Astrocyte (in vitro differentiated cells and primary cell): Measurements from ENCODE around the gene MICAL1. TPM values are rescaled to one million over a fixed set of nuclear protein-coding genes. Genes with fewer than 3 reads are reported as not detected.

Source experiments
- DNase-seq: peaks from one replicate; pipeline ENCODE4 v3.0.0-alpha.2; 2010; ENCODE audit warnings: low read depth
- FAIRE-seq: peaks from 2 replicates; lab custom pipeline; 2011; peaks lifted over from hg19 to GRCh38; lab: Jason Lieb, UNC
- H2AFZ ChIP-seq: 2 replicates; pipeline ENCODE4 v1.6.0; 2012; ENCODE audit warnings: low read depth, low read length, inconsistent platforms
- H3K27ac ChIP-seq: 2 replicates; pipeline ENCODE4 v1.5.1; 2011; ENCODE audit warnings: low read depth, low read length, inconsistent platforms
- H3K27me3 ChIP-seq: 2 replicates; pipeline ENCODE4 v1.6.0; 2011; ENCODE audit warnings: low read length, inconsistent platforms; ENCODE audit not compliant: insufficient read depth
- H3K36me3 ChIP-seq: 2 replicates; pipeline ENCODE4 v1.5.1; 2011; ENCODE audit warnings: low read length, inconsistent platforms; ENCODE audit not compliant: insufficient read depth
- H3K4me1 ChIP-seq: 2 replicates; pipeline ENCODE4 v1.5.1; 2011; ENCODE audit warnings: low read length, inconsistent platforms; ENCODE audit not compliant: insufficient read depth
- H3K4me2 ChIP-seq: 2 replicates; pipeline ENCODE4 v1.6.0; 2012; ENCODE audit warnings: low read length, inconsistent platforms
- H3K4me3 ChIP-seq: 2 replicates; pipeline ENCODE4 v1.5.1; 2011; ENCODE audit warnings: low read depth, mild to moderate bottlenecking, low read length, inconsistent platforms; ENCODE audit not compliant: insufficient read depth
- H3K79me2 ChIP-seq: 2 replicates; pipeline ENCODE4 v1.6.0; 2012; ENCODE audit warnings: mild to moderate bottlenecking, low read length, inconsistent platforms; ENCODE audit not compliant: insufficient read depth
- H3K9ac ChIP-seq: 2 replicates; pipeline ENCODE4 v1.6.0; 2012; ENCODE audit warnings: mild to moderate bottlenecking, low read length, inconsistent platforms
- H3K9me3 ChIP-seq: 2 replicates; pipeline ENCODE4 v1.5.1; 2012; ENCODE audit warnings: low read depth, mild to moderate bottlenecking, low read length, inconsistent platforms; ENCODE audit not compliant: insufficient read depth
- H4K20me1 ChIP-seq: 2 replicates; pipeline ENCODE4 v1.6.0; 2012; ENCODE audit warnings: low read length, inconsistent platforms; ENCODE audit not compliant: insufficient read depth
- H3K27ac Mint-ChIP-seq: one replicate; pipeline ENCODE4 v1.8.0; 2021; ENCODE audit warnings: mild to moderate bottlenecking, mixed read lengths; ENCODE audit not compliant: unreplicated experiment
- H3K27me3 Mint-ChIP-seq: one replicate; pipeline ENCODE4 v1.8.0; 2021; ENCODE audit warnings: low read depth, mixed read lengths; ENCODE audit not compliant: unreplicated experiment
- H3K36me3 Mint-ChIP-seq: one replicate; pipeline ENCODE4 v1.8.0; 2021; ENCODE audit warnings: low read depth, mixed read lengths; ENCODE audit not compliant: unreplicated experiment
- H3K4me1 Mint-ChIP-seq: one replicate; pipeline ENCODE4 v1.8.0; 2021; ENCODE audit warnings: low read depth, mixed read lengths; ENCODE audit not compliant: unreplicated experiment
- H3K4me3 Mint-ChIP-seq: one replicate; pipeline ENCODE4 v1.8.0; 2021; ENCODE audit warnings: mild to moderate bottlenecking, moderate library complexity, mixed read lengths; ENCODE audit not compliant: unreplicated experiment
- H3K9me3 Mint-ChIP-seq: one replicate; pipeline ENCODE4 v1.8.0; 2021; ENCODE audit warnings: mild to moderate bottlenecking, mixed read lengths; ENCODE audit not compliant: unreplicated experiment
- EZH2 ChIP-seq: IDR thresholded peaks from 2 replicates; pipeline ENCODE4 v1.6.1; 2012; ENCODE audit warnings: mild to moderate bottlenecking, low read length, inconsistent platforms; ENCODE audit not compliant: insufficient read depth
- total RNA-seq: library from RNA; stranded (reverse); gene quantifications from 2 replicates; pipeline ENCODE4 v1.2.1, GENCODE V29; 2021
- TF ChIP-seq, protein P1 (sequence below): IDR thresholded peaks from 2 replicates; pipeline ENCODE4 v1.5.1; 2011; ENCODE audit warnings: low read depth, mild to moderate bottlenecking, inconsistent platforms, low read length, moderate library complexity; ENCODE audit not compliant: insufficient read depth

The MICAL1 gene
- total RNA-seq, 1 donor from 2014 or later: 57.2 TPM

DNA sequence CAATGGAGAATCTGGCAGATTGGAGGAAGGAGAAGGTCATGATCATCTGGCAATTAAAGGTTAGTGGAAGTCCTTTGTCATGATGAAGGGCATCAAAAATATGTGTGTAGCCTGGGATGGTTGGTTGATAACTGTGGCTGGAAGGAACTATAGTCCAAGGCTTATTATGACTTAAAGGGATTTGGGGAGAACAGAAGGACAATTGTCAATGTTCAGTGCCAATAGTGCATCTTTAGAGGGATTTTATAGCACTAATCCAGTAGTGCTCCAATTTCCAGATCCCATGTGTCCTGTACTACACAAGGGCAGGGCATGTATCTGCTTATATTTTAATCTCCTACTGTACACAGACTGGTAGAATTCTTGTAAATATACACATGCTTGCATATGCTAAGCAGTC, 32.4 kb upstream of the MICAL1 start:
- Histone ChIP-seq H4K20me1 (no peaks in the 10 kb centered on the region), H3K79me2 (no peaks in the 10 kb centered on the region), H3K27me3 (peaks cover 3% of the 10 kb centered on the region), H2AFZ (no peak overlapping the region), H3K9ac (no peak overlapping the region), H3K4me2 (no peak overlapping the region), H3K4me1 (no peaks in the 10 kb centered on the region), H3K27ac (no peak overlapping the region), H3K4me3 (no peak overlapping the region), H3K9me3 (no peaks in the 10 kb centered on the region), H3K36me3 (no peaks in the 10 kb centered on the region)
- Mint-ChIP-seq H3K4me1 (peaks cover 14% of the 10 kb centered on the region), H3K4me3 (no peak overlapping the region), H3K9me3 (no peaks in the 10 kb centered on the region), H3K27ac (no peak overlapping the region), H3K27me3 (no peaks in the 10 kb centered on the region), H3K36me3 (no peaks in the 10 kb centered on the region)
- DNase-seq: no peak
- no peak for FAIRE-seq
- TF ChIP-seq EZH2: no peak
- TF ChIP-seq, protein P1, sequence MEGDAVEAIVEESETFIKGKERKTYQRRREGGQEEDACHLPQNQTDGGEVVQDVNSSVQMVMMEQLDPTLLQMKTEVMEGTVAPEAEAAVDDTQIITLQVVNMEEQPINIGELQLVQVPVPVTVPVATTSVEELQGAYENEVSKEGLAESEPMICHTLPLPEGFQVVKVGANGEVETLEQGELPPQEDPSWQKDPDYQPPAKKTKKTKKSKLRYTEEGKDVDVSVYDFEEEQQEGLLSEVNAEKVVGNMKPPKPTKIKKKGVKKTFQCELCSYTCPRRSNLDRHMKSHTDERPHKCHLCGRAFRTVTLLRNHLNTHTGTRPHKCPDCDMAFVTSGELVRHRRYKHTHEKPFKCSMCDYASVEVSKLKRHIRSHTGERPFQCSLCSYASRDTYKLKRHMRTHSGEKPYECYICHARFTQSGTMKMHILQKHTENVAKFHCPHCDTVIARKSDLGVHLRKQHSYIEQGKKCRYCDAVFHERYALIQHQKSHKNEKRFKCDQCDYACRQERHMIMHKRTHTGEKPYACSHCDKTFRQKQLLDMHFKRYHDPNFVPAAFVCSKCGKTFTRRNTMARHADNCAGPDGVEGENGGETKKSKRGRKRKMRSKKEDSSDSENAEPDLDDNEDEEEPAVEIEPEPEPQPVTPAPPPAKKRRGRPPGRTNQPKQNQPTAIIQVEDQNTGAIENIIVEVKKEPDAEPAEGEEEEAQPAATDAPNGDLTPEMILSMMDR: no peak

DNA sequence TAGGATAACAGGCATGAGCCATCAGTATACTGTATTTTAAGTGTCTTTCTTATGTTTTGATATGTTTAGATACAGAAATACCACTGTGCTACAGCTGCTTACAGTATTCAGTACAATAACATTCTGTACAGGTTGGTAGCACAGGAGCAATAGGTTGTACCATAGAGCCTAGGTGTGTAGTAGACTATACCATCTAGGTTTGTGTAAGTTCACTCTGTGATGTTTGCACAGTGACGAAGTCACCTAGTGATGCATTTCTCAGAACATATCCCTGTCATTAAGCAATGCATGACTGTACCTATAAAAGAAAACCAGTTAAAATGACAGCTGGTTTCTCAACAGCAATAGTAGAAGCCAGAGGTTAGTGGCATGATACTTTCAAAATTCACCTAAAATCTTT, 30.5 kb upstream of the MICAL1 start:
- Histone ChIP-seq H3K9ac (no peak overlapping the region), H3K27ac (no peak overlapping the region), H3K4me2 (no peak overlapping the region), H3K79me2 (peaks cover 16% of the 10 kb centered on the region), H3K27me3 (peaks cover 3% of the 10 kb centered on the region), H3K9me3 (no peaks in the 10 kb centered on the region), H2AFZ (no peak overlapping the region), H3K36me3 (peaks cover 5% of the 10 kb centered on the region), H3K4me1 (peaks cover 5% of the 10 kb centered on the region), H4K20me1 (no peaks in the 10 kb centered on the region), H3K4me3 (no peak overlapping the region)
- Mint-ChIP-seq H3K27me3 (no peaks in the 10 kb centered on the region), H3K4me3 (no peak overlapping the region), H3K27ac (no peak overlapping the region), H3K4me1 (peaks cover 4% of the 10 kb centered on the region), H3K9me3 (no peaks in the 10 kb centered on the region), H3K36me3 (peaks cover under 1% of the 10 kb centered on the region)
- DNase-seq (no peak), FAIRE-seq (no peak)
- TF ChIP-seq, protein P1: no peak
- no peak for TF ChIP-seq EZH2

DNA sequence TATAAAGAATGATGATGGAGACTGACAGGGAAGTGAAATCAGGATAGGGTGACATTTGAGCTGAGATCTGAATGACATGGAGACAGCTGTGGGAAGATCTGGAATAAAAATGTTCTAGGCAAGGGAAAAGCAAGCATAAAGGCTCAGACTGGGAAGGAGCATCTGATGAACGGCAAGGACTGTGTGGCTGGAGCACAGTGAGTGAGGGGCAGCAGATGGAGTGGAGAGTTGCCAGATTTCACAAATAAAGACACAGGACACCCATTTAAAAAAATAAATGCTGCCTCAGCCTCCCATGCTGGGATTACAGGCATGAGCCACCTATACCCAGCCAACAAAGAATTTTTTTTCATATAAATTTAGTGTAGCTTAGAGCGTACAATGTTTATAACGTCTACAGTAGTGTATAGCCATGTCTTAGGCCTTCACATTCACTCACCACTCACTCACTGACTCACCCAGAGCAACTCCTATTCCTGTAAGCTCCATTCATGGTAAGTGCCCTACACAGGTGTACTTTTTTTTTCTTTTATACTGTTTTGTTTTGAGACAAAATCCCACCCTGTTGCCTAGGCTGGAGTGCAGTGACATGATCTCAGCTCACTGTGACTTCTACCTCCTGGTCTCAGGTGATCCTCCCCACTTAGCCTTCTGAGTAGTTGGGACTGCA, 29.8 kb upstream of the MICAL1 start:
- H3K4me1 Mint-ChIP-seq: no peaks in the 10 kb centered on the region
- TF ChIP-seq, protein P1: no peak
- no peak for TF ChIP-seq EZH2
- no peaks in the 10 kb centered on the region for H3K27me3 Mint-ChIP-seq
- peaks cover 4% of the 10 kb centered on the region for H4K20me1 ChIP-seq
- H3K4me3 Mint-ChIP-seq: no peak overlapping the region
- H3K9ac ChIP-seq: no peak overlapping the region
- H2AFZ ChIP-seq: no peak overlapping the region
- peaks cover 11% of the 10 kb centered on the region for H3K36me3 ChIP-seq
- H3K27ac Mint-ChIP-seq: no peak overlapping the region
- H3K27me3 ChIP-seq: peaks cover 3% of the 10 kb centered on the region
- no peak overlapping the region for H3K4me2 ChIP-seq
- no peaks in the 10 kb centered on the region for H3K9me3 Mint-ChIP-seq
- no peak overlapping the region for H3K4me3 ChIP-seq
- peaks cover 5% of the 10 kb centered on the region for H3K4me1 ChIP-seq
- peaks cover 23% of the 10 kb centered on the region for H3K79me2 ChIP-seq
- FAIRE-seq (no peak), DNase-seq (no peak)
- peaks cover 2% of the 10 kb centered on the region for H3K36me3 Mint-ChIP-seq
- no peak overlapping the region for H3K27ac ChIP-seq
- no peaks in the 10 kb centered on the region for H3K9me3 ChIP-seq
